ENCODE results near the gene ERC2.

GRCh38 chr3:56297281-56297840 lies 170.9 kb downstream of the ERC2 start:
- TF ChIP-seq CTCF (IDR thresholded peaks at IDR 0.05; ENCODE audit: low read length) (no peak), EZH2 (IDR thresholded peaks at IDR 0.05; ENCODE audit: borderline replicate concordance, low read length) (no peak)
